ENCODE measurements around the gene IVL.

The IVL gene, protein sequence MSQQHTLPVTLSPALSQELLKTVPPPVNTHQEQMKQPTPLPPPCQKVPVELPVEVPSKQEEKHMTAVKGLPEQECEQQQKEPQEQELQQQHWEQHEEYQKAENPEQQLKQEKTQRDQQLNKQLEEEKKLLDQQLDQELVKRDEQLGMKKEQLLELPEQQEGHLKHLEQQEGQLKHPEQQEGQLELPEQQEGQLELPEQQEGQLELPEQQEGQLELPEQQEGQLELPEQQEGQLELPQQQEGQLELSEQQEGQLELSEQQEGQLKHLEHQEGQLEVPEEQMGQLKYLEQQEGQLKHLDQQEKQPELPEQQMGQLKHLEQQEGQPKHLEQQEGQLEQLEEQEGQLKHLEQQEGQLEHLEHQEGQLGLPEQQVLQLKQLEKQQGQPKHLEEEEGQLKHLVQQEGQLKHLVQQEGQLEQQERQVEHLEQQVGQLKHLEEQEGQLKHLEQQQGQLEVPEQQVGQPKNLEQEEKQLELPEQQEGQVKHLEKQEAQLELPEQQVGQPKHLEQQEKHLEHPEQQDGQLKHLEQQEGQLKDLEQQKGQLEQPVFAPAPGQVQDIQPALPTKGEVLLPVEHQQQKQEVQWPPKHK

GRCh38 chr1:152907686-152908601, at the start of gene IVL:
Gene IVL, plus strand, starts transcription at chr1:152908546. Its CDS starts 1,252 bp downstream, at chr1:152909798.
- no peak for FAIRE-seq

DNA sequence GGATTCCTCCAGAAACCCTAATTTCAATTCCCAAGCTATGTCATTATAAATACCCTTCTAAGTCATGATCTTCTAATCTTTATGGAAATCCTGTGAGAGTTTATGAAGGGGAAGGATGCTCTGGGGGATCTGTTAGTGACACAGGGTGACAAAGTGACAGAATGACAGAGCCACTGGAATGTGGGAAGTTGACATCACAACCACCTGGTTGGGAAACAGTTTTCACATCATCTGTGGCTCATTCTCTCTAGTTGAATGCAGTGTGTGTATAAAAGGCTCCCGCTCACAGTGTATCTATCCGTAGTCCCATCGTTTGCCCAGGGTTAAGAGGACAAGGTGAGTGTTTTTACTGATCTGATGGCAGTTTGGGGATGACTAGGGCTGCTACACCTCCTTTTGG, 48.6 kb upstream of the IVL start, which contains the start of gene LCE7A:
Gene LCE7A, plus strand, starts transcription at position 301 of the 400 bp plus-strand sequence. CDS start 702 bp downstream, outside the sequence.
- FAIRE-seq = no peak

- no peak for FAIRE-seq
Observed at GRCh38 chr1:152860129-152860528, 48.2 kb upstream of the IVL start.

- no peak for FAIRE-seq
Observed at GRCh38 chr1:152861374-152861773, 47.0 kb upstream of the IVL start.

DNA sequence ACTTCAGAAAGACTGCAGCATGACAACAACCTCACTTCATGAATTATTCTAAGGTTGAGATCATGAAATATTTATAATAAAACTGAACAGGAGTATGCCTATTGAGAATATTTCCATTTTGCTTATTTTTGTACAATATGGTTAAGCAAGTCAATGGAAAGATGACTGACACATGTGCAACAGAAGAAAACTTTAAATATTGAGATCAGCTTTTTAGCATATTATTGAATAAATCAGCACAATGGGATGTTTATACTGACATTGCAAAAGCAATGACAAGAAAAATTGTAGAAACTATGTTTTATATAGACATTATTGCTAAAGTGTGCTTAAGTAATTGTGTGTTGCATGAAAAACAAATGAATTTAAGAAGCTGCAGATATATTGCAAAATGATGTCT, 43.9 kb upstream of the IVL start:
- no peak for FAIRE-seq

DNA sequence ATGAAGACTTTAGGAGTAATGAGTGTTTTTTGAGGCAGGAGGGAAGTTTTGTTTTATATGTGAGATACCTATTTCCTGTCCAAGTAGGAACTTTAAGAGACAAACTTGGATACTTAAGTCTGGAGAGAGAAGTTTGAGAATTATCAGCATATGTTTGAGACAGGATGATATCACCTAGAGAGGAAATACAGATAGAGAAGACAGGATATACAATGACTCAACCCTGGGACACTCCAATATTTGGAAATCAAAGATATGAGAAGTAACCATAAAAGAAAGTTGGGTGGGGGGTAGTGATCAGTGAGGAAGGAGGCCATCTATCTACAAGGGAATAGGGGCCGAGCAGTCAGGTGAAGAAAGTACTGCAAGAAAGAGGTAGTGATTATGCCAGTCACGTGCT, 42.0 kb upstream of the IVL start:
- FAIRE-seq = no peak

DNA sequence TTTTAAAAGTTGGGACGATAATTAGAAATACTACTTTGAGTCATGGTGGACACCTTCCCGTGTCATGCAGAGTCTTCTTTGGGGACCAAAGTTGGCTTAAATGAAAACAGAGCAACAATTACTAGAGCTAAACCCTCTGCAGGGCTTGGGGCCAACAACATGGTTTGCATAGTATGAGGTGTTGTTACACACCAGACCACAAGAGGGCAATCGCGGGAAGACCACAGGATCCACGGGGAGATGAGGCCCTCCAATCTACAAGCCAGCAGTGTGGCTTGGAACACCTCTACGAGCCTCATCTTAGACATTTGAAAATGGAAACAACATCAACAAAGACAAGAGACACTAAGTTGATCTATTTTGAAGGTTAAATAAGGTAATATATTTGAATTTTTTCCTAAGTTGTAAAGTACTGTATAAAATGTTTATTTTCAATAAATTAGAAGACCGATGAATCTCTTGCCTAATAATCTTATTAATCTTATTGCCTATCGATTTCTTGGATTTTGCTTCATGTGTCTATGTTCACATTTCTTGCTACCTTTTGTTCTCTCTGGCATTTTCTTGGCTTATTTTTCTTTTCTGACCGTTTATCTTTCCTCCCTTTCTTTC, 38.4 kb upstream of the IVL start:
- FAIRE-seq = no peak

DNA sequence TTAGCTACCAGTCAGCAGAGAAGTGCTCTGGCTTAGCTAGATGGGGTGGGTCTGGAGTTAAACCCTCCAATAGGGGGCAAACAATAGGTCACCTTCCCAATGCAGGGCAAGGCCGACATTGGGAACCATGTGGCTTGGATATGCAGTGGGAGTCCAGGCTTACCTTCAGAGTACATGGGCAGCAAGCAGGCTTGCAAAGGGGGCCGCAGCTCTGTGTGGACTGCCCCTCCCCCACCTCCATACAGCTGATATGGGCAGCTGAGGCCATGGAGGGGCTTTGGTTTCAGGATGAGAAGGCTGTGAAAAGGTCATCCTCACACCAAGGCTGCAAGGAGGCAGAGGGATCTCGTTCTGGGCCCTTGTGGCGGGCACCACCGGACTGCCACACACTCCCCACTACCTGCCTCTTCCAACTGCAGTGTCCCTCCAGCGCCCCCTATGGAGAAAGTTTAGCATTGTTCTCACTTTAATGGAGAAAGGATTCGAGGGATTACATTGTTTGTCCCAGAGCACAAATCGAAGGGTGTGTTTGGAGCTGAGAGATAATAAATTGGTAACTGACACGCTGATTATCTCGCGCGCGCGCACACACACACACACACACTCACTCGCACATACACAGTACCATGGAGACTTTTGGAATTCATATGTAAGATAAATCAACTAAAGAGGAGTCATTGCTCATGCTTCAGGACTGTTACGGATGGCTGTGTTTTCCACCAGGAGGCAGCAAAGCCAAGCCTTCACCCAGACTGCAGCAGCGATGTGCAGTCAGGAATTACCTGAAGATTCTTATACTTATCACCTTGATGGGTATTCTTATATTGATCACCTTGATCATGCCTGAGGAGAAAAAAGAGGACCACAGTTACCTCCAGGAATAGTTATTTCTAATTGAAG, 37.3 kb upstream of the IVL start:
- FAIRE-seq = no peak

DNA sequence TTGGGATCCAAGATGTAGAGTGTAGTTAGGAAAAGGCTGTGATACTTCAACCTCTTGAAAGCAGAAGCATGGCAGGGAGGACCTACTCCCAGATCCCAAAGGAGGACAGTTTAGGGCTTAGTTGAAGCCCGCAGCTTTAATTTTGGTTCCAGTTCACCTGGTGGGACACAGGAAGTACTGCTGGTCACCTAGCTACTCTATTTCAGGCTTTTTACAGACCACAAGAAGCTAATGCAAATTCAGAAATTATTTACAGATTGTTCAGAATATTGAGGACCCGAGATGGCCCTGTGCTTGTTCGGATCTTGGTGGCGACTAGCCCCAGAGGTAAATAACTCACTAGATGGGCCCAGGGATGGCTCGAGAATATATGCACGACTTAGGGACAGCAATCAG, 36.6 kb upstream of the IVL start:
- FAIRE-seq = no peak

GRCh38 chr1:152873495-152873894, 34.9 kb upstream of the IVL start:
- no peak for FAIRE-seq

- no peak for FAIRE-seq
Observed at GRCh38 chr1:152876827-152877226, 31.5 kb upstream of the IVL start.

DNA sequence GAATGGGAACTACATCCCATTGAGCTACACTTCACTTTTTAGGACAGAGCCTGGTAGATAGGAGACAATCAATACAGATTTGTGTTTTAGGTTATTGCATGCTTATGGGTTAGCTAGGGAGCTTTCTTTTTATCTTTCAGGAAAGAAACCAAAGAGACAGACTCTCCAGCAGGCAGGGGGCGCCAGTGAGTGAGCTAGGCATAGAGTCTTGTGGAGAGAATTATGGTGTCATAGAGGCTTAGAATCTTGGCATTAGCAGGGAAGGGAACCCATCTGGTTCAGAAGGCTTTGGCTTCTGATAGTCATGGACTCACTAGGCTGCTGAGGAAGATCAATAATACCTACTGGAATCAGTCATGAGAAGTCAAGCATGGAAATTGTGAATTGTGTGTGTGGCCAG, 30.3 kb upstream of the IVL start, which contains the start of gene SMCP:
Gene SMCP, plus strand, starts transcription at position 281 of the 400 bp plus-strand sequence. CDS start 6,101 bp downstream, outside the sequence.
- no peak for FAIRE-seq

- FAIRE-seq = no peak
Observed at GRCh38 chr1:152879559-152880198, 28.7 kb upstream of the IVL start.

DNA sequence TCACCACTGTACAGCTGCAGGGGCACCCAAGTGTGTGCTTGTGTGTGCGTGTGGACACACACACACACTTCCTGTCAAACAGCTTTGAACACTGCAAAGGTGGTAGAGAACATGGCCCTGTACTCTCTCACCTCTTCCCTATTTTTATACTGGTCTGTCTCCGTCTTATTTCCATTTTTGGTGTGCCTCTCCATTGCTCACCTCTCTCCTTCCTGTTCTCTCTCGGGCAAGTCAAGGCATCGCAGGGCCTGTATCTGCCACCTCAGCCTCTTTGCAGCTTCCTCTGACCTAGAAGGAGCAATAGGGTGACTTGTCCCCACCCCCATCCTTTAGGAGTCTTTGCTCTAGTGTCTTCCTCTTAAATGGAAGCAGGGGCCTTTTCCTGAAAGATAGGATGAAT, 28.0 kb upstream of the IVL start:
- FAIRE-seq = no peak

- no peak for FAIRE-seq
Observed at GRCh38 chr1:152880907-152881306, 27.4 kb upstream of the IVL start.

- no peak for FAIRE-seq
Observed at GRCh38 chr1:152884085-152884484, 24.3 kb upstream of the IVL start.

GRCh38 chr1:152884506-152884905, 23.8 kb upstream of the IVL start:
- FAIRE-seq = no peak

GRCh38 chr1:152884966-152885624, 23.3 kb upstream of the IVL start:
- FAIRE-seq = no peak

DNA sequence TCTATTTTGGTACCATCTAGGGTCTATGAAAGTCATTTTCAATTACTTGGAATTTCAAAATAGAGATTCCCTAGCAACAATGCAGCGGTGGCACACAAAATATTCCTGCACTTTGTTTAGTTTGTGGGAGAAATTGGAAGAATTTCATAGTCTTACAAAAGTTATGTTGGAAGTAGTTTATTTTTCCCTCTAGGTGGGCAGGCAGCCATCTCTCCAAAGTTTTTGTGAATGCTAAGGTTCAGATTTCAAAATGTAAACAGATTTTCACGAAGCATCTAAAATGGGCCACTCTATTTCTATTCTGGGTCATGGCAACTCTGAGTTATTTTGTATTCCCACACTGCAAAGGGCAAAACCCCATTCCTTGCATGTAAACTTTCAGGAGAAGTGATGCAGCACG, 22.3 kb upstream of the IVL start:
- no peak for FAIRE-seq

DNA sequence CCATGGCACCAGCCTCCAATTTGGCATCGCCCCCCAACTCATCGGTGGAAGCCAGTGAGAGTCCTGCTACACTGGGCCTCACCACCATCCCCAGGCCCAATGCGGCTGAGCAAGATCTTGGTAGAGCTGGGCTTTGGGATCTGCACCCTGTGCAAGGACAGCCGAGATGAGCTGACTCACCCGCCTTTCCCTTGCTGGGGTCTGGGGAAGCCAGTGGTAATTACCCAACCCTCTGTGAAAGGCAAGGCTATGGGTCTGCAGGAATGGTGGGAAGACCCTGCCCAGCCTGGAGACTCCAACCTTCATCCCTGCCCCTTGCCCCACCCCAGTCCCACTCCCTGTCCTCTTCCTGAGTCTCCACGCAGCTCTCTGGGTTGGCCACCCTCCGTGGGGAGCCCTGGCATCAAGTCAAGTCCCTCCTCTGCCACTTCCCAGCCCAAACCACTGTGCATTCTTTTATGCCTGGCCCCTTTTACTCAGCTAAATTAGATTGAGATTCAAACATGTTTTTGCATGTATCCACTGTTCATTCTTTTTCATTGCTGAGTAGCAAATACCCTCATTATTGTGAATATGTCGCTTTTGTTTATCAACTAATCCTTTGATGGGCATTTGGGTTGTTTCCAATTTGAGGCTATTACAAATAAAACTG, 21.5 kb upstream of the IVL start:
- no peak for FAIRE-seq
